Measurements from ENCODE around the gene POLR2F.
"Not testable (repeated sequence)": the region's sequence is repeated elsewhere in the genome, so short reads cannot be mapped to it uniquely, and the experiment has no call there.

The POLR2F gene

DNA sequence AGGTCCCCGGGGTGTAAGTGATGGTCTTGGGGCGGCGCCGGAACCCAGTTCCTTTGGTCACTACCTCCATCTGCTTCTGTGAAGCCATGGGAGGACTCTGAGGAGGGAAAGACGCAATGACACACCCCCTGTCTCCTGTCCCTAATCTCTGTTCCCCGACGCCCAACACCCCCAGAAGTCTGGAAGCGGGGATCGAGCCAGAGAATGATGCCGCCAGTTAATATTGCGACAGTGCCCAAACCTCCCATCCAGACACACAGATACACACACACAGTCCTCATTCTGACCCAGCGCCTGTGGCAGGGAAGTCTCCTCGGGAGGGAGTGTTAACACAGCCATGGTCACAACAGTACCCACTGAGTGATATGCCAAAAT lies 450 bp upstream of the POLR2F start:
- DNase-seq (ENCODE audit: low spot score), result no peak

DNA sequence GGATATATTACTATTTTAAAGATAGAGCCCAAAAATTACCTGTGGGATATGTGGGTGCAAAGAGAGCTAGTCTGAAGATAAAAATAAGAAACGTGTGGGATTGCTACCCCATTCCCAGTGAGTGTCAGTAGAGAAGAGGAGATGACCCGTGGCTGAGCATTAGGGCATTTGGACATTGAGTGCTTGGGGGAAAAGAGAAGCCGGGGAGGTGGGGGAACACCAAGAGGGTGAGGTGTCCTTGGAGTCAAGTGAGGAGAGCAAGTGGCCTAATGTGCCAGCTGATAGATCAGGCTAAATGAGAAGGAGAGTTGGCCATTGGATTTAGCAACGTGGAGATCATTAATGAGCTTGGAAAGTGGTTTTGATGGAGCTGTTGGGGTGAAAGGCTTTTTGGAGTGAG lies 1.2 kb downstream of the POLR2F start:
- DNase-seq (ENCODE audit: low spot score), result no peak

DNA sequence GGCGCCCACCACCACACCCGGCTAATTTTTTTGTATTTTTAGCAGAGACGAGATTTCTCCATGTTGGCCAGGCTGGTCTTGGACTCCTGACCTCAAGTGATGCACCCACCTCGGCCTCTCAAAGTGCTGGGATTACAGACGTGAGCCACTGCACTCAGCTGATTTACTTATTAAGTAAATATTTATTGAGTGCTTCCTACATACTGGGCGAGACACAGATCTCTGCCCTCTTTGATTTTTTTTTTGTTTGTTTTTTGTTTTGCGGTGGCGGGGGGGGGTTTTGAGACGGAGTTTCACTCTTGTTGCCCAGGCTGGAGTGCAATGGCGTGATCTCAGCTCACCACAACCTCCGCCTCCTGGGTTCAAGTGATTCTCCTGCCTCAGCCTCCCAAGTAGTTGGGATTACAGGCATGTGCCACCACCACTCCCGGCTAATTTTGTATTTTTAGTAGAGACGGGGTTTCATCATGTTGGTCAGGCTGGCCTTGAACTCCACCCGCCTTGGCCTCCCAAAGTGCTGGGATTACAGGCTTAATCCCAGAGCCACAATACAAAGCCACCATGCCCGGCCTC lies 2.4 kb downstream of the POLR2F start:
- DNase-seq (ENCODE audit: low spot score), result not testable (repeated sequence)

DNA sequence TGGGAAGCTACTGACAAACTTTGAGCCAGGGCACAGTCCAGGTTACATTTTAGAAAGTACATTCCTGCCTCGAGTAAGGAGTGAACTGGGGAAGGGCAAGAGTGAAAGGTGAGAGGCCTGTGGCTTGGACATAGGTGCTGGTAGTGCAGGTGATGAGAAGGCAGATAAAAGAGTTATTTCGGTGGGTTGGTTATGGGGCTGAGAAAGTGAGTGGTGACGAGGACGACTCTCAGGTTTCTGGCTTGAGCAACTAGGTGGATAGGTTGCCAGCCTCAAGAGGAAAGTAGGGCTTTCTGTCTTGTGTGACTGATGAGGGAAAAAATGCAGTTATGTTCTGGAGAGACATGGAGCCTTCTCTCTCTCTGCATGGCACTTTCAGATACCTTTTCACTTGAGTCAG lies 3.7 kb downstream of the POLR2F start:
- no peak for DNase-seq (ENCODE audit: low spot score)

DNA sequence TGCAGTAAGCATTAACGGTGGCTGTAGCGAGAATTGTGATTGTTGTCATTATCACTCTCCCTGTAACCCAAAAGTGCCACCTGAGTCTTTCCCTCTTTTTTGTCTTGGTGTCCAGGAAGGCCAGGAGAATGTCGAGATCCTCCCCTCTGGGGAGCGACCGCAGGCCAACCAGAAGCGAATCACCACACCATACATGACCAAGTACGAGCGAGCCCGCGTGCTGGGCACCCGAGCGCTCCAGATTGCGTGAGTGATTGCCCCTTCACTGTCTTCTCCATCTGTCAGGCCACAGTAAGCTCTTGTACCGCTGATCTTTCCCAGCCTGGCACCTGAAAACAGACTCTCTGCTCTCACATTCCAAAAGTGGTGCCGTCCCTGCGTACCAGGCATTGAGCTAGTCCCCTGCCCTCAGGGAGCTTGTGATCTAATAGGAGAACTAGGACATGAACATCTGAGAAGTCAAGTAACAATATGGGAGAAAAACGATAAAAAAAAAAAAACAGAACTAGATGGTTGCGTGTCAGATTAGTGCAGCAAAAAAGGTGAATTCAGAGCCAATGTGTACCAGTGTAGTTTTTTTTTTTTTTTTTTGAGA lies 5.8 kb downstream of the POLR2F start:
- DNase-seq (ENCODE audit: low spot score), result no peak

DNA sequence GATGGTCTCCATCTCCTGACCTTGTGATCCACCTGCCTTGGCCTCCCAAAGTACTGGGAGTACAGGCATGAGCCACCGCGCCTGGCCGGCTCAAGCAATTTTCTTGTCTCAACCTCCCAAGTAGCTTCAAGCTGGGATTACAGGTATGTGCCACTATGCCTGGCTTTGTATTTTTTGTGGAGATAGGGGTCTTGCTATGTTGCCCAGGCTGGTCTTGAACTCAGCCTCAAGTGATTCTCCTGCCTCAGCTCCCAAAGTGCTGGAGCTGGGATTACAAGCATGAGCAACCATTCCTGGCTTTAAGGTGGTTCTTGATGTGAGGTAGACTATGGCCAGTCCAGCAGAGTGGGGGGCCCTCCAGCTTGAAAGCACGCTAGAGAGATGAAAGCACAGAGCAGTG lies 7.6 kb downstream of the POLR2F start:
- no peak for DNase-seq (ENCODE audit: low spot score)

DNA sequence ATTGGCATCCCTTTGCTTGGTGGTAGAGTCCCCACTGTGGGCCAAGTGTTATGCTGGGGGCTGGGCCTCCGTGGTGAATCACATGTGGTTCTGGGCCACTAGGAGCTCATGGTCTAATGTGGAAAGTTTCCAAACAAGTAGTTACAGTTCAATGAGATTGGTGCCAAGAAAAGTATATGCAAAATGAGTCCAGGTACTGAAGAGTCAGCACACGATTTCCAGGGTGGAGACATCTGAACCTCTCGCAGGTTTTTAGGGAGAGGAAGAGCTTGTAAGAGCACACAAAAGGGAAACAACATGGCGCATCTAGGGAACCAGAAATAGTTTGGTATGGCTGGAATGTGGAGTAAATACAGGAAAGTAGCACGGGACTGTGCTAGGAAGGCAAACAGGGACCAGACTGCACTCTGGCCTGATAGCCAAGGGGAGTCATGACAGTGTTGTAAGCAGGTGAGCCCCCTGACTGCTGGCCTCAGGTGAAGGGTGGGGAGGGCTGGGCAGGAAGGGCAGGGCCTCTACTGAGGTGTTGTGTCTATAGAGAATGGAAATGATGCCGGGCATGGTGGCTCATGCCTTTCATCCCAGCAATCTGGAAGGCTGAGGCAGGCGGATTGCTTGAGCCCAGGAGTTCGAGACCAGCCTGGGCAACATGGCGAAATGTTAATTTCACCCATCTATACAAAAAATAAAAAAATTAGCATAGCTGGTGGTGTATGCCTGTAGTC lies 12.6 kb downstream of the POLR2F start:
- no peak for DNase-seq (ENCODE audit: low spot score)

DNA sequence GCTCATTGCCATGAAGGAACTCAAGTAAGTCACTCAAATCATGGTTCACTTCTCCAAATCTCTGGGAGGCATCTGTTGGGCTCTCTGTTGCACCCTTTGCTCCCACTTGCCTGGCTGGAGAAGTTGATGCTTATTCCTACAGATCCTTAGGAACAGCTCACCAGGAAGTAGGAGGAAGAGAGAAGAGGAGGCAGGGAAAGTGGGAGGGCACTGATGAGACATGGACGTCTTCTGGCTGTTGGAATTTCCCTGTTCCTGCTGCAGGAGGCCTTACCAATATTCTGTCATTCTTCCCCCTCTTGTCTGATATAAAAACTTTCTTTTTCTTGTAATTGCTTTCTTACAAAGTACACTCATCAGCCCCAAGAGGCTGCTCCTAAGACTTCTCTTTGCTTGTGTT lies 13.6 kb downstream of the POLR2F start:
- DNase-seq (ENCODE audit: low spot score), result no peak

DNA sequence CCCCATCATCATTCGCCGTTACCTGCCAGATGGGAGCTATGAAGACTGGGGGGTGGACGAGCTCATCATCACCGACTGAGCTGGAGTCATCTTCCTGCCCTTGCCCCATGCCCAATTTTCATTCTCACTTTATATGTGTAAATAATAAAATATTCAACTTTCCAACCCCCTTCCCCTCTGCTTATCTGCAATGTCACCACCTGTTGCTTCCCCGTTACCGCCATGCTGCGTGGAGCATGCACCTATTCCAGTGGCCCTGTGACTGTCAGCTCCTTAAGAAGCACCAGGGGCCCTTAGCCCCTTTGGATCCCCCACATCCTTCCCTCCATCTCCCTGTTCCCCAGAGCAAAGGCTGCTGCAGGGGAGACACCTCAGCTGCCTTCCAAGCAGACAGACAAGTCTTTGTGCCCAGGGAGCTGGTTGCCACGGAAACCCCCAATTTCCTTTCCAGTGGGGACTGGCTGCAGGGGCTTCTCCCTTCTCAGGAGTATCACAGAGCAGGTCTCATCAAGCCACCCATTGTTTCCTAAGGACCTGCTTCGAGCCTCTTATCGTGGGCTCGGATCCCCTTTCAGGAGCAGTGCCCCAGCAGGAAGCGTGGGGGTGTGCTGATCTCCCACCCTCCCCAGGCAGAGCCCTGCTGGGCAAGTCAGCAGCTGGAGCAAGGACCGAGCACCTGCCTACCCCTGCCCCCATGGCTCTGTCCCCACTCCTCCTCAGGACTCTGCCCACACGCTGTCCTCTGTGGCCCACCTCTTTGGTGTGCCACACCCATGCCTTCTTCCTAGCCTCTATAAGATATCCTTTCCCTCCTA lies 14.3 kb downstream of the POLR2F start:
- DNase-seq (ENCODE audit: low spot score), result no peak

DNA sequence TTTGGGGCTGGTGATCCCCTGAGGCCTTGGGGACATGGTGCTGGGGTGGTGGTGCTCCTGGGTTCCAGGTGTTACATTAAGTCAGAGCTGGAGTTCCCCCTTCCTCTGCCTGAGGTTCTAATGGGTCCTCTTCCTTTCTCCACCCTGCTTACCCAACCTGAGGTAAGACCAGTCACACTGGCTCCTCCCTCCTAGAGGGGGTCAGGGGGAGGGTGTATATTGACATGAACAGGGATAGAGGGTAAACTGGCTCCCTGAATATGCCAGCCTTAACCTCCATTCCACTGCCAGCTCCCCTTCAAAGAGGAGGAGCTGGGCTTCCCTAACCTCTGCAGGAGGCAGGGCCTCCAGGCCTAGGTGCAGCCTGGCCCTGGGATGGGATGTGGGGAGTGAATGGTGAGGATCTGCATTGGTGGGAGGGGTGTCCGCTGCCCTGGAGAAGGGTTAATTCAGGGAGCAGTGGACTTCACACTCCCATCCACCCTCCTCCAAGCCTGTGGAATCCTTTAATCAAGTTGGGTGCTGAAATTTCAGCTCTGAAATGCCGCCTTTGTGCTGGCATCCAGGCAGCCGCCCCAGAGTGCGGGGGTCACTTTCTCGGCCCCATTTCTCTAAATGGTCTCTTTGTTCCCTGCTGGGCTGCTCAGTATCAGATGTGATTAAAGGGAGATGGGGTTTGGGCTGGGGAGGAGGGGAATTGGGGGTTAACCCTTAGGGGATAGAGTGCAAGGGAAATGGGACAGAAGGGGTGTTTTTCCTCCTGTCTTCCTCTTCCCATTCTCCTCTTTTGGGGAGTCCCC lies 15.2 kb downstream of the POLR2F start:
- no peak for DNase-seq (ENCODE audit: low spot score)

DNA sequence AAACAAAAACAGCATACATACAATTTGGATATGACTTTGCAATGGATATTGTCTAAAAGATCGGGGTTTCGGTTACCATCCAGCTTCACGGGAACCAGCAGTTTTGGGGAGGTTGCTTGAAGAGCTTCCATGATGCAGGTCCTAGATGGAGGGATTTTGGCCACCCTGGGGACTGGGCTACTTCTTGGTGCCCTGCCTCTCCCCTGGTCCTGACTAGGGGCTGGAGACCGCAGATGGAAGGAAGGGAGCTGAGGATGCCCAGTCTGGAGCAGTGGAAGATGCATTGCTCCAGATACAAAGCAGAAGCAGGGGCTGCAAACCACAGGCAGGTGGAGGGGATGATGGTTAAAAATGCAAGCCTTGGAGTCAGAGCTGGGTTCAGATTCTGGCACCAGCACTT lies 17.4 kb downstream of the POLR2F start:
- no peak for DNase-seq (ENCODE audit: low spot score)

DNA sequence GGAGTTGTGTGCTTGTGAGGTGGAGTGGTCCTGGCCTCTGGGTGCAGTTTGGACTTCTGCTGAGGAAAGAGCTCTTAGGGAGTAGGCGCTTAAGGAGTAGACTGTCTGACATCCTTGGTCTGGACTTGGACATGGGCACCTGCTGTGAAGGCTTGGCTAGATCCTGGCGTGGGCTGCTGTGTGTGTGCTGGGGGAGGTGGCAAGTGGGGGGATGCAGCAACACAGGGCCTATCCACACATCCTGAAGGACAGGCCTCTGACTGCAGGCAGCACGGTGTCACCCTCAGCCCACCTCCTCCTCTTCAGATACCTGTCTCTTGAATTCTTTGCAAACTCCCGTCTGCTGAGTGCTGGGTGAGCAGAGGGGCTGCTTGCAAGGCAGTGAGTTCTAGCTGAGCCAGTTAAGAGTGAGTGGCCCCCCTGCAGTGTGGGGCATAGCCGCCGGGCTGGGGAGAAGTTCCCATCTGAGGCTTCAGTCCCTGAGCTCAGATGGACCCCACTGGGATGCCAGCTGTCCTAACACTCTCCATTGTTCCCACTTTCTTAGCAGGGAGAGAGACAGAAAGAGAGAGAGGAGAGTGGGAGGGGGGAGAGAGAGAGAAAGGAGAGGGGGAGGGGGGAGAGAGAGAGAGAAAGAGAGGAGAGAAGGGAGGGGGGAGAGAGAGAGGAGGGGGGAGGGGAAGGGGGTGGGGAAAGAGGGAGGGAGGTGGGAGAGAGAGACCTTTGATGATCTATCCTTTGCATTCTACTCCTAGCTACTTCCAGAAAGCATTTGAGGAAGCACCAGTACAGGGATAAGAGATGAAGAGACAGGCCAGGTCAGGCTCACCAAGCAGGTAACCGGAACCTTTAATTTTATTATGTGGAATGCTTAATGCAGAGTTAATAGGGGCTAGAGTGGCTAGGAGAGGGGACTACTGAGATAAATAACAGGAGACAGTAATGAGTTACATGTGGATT lies 18.3 kb downstream of the POLR2F start:
- DNase-seq (ENCODE audit: low spot score), result no peak

DNA sequence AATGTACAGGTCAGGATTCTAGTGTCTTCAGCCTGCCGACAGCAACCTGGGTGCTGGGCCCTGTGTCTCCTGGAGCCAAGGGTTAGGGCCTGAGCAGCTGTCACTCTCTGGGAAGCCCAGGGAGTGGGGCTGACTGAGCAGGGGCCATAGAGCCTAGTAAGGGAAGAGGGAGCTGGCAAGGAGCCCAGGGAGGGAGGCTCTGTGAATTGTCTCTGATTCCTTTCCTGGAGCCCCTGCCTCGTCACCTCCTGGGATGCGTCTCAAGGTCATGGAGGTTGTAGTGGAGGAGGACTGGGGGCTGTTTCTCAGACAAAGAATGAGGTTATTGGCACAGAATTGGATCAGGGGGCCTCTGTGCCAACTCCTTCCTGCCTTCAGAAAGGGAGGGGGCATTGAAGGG lies 19.0 kb downstream of the POLR2F start:
- no peak for DNase-seq (ENCODE audit: low spot score)

DNA sequence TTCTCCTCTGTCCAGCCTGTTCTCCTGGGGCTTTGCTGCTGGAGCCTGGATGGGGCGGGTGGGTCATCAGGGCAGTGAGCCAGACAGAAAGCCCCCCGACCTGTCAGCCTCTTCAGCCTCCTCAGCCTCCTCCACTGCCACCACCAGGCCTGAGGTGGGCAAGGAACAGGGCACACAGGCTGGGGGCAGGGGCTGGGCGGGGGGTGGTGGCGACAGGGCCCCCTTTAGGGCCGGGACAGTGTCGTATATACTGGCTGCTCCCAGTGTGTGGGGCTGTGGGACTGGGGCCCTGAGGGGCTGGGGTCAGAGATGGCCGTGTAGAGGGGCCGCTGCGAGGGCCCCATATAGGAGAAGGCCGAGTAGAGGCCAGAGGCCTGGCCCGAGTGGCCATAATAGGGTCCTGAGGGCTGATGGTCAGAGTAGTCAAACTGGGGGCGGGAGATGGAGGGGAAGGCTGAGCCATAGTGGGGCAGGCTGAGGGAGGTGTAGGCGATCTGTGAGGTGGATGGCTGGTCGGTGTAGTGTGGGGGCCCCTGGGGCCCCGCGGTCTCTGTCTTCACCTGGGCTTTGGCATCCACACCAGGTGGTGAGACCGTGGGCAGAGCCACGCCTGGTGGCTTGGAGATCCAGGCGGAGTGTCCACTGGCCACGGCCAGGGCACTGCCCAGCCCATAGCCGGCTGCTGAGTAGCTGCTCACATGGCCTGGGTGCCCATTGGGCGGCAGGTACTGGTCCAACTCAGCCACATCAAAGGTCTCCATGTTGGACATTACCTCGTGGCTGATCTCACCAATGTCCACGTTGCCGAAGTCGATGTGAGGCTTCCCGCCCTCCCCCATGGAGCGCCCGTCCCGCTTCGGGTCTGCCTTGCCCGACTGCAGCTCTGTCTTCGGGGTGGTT lies 20.0 kb downstream of the POLR2F start:
- no peak for DNase-seq (ENCODE audit: low spot score)

DNA sequence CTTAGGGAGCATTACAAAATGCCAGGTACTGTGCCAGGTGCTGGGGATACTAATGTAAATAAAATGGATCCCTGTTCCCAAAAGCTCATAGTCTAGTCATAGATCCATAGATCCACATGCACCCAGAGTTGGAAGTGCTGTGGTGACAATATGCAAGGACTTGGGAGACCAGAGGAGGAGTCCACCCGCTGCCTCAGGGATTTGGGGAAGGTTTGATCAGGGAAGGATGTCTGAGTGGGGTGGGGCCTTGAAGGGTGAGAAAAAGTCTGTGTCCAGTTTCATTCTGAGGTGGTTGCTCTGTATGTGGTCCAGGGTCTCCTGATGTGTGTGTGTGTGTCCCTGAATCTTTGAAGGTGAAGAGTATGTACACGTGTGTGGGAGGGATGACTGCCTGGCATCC lies 21.7 kb downstream of the POLR2F start:
- no peak for DNase-seq (ENCODE audit: low spot score)

DNA sequence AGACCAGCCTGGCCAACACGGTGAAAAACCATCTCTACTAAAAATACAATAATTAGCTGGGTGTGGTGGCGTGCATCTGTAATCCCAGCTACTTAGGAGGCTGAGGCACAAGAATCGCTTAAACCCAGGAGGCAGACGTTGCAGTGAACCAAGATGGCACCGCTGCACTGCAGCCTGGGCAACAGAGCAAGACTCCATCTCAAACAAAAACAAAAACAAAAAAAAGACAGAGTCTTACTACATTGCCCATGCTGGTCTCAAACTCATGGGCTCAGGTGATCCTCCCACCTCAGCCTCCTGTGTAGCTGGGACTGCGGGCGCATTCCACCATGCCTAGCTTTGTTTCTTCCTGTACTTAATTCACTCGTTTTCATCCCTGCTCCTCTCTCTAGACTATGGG lies 22.5 kb downstream of the POLR2F start:
- not testable (repeated sequence) for DNase-seq (ENCODE audit: low spot score)

DNA sequence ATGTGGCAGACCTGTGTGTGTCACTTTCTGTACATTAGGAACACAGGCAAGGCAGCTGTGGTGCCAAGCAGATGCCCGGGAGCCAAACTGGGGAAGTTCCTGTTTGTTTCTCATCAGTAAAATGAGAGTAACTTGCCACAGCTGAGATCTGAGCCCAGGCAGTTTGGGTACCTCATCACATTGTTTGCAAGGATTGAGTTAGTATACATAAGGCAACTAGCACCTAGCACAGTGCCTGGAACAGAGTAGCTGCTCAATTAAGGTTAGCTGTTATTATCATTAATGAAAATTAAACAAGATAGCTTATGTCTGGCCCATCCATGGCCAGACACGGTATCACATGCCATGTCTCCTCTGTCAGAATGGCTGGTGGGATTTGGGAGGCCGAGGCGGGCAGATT lies 23.0 kb downstream of the POLR2F start:
- no peak for DNase-seq (ENCODE audit: low spot score)

DNA sequence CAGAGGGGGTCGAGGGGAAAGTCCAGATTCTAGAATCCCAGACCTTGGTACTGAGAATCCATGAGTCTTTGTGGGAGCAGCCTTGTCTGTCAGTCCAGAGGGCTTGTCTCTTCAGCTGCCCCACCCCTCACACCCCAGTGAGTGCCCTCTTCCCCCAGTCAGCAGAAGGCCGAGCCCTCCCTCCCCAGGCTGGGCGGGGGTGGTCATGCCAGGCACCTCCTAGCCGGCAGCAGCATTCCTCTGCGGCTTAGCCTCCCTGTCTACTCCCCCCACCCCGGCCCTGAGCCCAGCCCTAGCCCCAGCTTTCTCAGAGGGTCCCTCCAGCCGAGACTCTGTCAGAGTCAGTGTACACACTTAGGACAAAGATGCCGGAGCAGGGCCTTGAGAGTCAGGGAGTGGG lies 26.3 kb downstream of the POLR2F start:
- no peak for DNase-seq (ENCODE audit: low spot score)

DNA sequence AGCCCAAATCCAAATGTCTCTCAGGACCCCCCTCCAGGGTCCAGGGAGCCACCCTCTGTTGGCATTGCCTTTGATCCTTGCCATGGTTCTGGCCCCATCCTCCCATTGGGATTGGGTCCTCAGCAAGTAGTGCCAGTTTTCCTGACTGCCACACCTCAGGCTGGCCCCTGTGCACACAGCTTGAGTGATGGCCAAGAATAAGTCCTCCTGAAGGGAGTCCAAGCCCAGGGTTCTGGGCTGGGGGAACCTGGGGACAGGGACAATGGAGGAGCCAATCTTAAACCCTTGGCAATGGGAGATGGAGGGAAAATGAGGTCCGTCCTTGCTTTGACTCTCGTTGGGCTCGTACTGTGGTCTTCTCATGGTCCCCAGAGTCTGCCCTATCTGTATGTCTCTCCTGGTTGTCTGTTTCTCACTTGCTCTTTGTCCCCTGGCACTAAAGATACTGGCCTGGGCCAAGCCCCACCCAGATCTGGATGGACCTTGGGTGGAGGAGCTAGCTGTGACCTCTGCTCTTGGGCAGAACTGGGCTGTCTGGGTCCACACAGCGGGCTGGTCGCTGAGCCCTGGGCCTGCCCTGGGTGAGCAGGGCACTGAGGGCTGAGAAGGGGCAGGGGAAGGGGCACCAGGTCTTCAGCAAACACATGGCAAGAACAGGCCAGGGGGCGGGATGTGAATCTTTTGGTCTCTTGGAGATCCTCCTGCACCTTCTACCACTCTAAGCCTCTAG lies 27.9 kb downstream of the POLR2F start:
- no peak for DNase-seq (ENCODE audit: low spot score)

Data from cerebellar cortex (tissue), 1 donor.